AG09319 (cell line): Measurements from ENCODE around the gene GALNT14.

Source experiments
- DNase-seq: peaks from one replicate; pipeline ENCODE4 v3.0.0-alpha.2; 2010; ENCODE audit warnings: low read depth; ENCODE audit errors: extremely low read depth
- TF ChIP-seq, protein P1 (sequence below): IDR thresholded peaks from 2 replicates; pipeline ENCODE4 v1.5.1; 2011; ENCODE audit warnings: low read depth, mild to moderate bottlenecking, inconsistent platforms, low read length, moderate library complexity

Gene GALNT14

DNA sequence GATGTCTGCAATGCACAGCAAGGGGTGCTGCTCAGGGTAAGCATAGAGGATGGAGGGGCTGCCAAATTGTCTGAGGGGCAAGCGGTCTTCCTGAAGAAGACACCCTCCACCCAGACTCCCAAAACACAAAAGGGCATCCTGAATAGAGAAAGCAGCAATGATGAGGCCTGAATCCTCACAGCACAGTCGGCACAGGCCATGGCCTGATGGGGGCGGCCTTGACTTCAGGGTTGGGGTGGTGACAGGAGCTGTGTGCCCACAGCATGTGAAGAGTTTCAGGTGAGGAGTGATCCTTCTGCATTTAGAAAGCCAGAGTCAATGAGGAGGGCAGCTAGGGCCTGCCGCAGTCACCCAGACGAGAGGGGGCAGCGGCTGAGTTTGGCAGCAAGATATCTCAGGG lies 159.4 kb downstream of the GALNT14 start:
- no peak for DNase-seq
- TF ChIP-seq, protein P1, sequence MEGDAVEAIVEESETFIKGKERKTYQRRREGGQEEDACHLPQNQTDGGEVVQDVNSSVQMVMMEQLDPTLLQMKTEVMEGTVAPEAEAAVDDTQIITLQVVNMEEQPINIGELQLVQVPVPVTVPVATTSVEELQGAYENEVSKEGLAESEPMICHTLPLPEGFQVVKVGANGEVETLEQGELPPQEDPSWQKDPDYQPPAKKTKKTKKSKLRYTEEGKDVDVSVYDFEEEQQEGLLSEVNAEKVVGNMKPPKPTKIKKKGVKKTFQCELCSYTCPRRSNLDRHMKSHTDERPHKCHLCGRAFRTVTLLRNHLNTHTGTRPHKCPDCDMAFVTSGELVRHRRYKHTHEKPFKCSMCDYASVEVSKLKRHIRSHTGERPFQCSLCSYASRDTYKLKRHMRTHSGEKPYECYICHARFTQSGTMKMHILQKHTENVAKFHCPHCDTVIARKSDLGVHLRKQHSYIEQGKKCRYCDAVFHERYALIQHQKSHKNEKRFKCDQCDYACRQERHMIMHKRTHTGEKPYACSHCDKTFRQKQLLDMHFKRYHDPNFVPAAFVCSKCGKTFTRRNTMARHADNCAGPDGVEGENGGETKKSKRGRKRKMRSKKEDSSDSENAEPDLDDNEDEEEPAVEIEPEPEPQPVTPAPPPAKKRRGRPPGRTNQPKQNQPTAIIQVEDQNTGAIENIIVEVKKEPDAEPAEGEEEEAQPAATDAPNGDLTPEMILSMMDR, result no peak; the same call in 1 of the 2 replicates

DNA sequence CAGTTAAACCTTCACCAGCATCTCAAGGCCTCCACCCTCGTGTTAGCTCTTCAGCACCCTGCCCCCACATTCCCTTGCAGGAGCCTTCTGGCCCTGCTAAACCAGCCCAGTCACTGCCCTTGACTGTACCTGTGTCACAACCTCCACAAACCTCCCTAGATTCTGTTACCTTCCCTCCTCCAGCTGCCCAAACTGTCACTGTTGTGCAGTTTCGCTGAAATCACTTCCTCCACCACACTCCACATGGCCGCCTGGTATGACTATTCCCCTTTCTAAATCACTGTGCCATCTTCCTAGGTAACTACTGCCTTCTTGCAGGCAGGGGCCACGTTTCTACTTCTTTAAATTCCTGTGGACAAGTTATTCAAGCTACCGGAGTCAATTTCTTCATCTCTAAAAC lies 160.2 kb downstream of the GALNT14 start:
- TF ChIP-seq, protein P1, result no peak
- DNase-seq, result no peak

DNA sequence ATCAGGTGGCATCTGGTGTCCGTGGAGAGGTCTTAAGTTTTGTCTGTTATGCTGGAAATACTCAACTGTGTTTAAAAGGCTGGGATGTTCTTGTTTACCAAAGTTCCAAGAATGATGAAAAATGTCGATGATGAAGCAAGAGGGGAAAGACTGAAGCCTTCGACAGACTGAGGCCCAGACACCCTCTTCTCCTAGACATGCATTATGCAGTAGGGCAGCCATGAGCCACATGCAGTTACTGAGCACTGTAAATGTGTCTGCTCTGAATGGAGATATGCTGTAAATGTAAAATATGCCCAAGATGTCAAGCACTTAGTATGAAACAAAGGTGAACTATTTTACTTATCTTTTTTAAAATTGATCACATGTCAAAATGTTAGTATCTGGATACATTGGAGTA lies 163.1 kb downstream of the GALNT14 start:
- no peak for DNase-seq
- TF ChIP-seq, protein P1, result no peak

DNA sequence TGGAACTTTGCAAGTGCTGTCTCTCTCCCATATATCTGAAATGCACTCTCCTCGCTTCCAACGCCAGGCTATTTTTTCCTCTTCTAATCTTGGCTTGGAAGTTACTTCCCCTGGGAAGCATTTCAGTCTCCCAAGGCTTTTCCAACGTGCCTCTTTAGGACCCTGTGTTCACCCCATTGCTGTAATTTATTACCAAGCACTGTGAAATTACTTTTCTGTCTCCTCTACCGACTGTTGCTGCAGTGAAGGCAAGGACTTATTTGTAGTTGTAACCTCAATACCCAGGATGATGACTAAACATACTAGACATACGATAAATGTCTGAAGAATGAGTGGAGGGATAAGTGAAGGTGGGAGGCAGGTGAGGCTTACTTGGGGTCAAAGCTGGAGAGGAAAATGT lies 163.7 kb downstream of the GALNT14 start:
- DNase-seq, result no peak
- TF ChIP-seq, protein P1, result no peak

DNA sequence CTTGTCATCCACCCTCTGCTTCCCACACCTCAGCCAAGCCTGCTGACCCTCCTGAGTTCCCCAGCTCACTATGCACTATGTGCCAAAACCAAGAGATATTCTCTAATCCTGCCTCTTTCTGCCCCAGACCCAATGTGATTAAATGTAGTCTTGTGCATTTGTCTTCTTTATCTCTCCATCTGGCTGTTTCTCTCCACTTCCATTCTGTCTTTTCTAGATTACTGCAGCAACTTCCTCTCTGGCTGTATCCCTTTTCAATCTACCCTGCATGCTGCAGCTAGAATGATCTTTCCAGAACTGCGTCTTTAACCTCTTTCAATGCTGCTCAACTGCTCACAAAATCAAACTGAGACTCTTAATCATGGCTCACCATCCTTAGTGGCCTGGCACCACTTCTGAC lies 164.1 kb downstream of the GALNT14 start:
- TF ChIP-seq, protein P1, result no peak
- no peak for DNase-seq

DNA sequence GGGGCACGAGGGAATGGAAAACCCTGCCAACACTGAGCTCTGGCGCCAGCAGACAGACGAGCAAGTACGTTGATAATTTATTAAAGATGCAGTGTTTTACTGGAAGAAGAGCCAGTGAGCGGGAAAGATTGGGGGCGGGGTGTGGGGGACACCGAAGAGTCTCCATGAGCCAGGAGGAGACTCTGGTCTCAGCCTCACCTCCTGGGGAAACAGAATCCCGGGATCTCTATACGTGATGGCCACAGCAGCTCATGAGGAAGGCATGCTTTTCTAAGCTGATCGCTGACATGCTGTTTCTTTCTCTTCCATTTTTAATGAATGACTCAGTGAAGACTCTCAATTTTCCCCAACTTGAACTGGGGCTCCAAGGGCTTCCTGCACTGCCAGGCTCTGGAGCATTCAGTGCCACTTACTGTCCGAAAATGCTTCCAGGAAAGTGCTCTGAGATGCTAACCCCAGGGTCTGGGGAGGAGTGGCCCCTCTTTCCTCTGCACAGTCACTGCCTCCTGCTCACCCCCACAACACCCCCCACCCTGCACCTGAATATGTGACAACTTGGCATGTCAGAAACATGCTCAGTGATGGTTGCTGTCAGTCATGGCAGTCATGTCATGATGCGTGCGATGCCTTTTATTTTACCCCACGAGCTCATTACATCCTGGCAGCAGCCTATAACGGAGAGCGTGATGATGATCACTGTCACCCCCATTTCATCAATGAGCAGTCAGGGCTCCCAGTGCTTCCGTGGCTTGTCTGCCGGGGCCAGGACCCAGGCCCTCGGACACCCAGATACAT lies 166.8 kb downstream of the GALNT14 start:
- DNase-seq, result no peak

More for the DNA sequence above, 166.8 kb downstream of the GALNT14 start:
- TF ChIP-seq, protein P1, result no peak
